Measurements from ENCODE around the gene SNPH. TPM values are rescaled to one million over a fixed set of nuclear protein-coding genes. Genes with fewer than 3 reads are reported as not detected.

SNPH gene
- total and polyA plus RNA-seq, 4 donors = 0.04 to 0.50 (median 0.21) TPM

DNA sequence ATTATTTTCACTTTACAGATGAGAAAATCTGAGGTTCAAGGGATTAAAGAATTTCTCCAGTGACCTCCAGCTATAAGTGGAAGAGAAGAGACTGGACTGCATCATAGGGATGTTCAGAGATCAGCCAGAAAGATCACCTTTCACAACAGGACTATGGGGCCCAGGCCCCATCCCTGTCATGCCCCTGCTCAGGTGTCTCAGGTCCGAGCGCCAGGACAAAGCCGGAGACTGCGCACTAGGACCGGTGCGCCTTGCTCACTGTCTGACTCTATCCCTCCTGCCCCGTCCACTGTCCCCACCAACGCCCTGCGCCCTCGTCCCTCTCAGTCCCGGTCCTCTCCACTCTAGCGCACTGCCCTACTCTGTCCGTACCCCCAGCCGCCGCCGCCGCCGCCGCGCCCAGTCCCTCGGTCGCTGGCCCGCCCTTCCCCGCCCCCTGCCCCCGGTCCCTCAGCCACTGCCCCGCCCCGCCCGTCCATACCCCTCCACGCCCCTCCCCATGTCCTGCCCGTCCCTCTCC lies 40.8 kb upstream of the SNPH start:
- H3K27me3 ChIP-seq (ENCODE audit: control insufficient read depth in 4 of 4, insufficient read depth in 4 of 4, low read length in 3 of 4) = peaks cover 0 to 8% (median 0%) of the 10 kb centered on the region in 4 donors
- WGBS = 4% methylated on average over 30 of the region's 30 CpGs
- no peaks in the 10 kb centered on the region for H3K9me3 ChIP-seq (ENCODE audit: control insufficient read depth in 4 of 4, low read length in 3 of 4)
- DNase-seq (ENCODE audit: low spot score) = no peak
- no peaks in the 10 kb centered on the region for H3K36me3 ChIP-seq (ENCODE audit: control insufficient read depth in 4 of 4, insufficient read depth in 3 of 4, low read depth in 1 of 4, low read length in 3 of 4)
- no peak overlapping the region for H3K27ac ChIP-seq (ENCODE audit: low read depth in 1 of 2, low read length in 2 of 2)
- H3K4me1 ChIP-seq (ENCODE audit: control insufficient read depth in 4 of 4, insufficient read depth in 4 of 4, low read length in 3 of 4) = peaks cover 3 to 10% (median 7%) of the 10 kb centered on the region in 4 donors
- TF ChIP-seq FOXA1 (IDR thresholded peaks at IDR 0.05) (no peak), JUND (IDR thresholded peaks at IDR 0.05) (no peak), RAD21 (IDR thresholded peaks at IDR 0.05) (no peak), GABPA (IDR thresholded peaks at IDR 0.05 in 1 of 2, conservative IDR thresholded peaks at IDR 0.05 in 1 of 2) (no peak), FOXA2 (IDR thresholded peaks at IDR 0.05) (no peak), TAF1 (conservative IDR thresholded peaks at IDR 0.05) (no peak), HNF4A (conservative IDR thresholded peaks at IDR 0.05) (no peak)
- TF ChIP-seq, protein P1, sequence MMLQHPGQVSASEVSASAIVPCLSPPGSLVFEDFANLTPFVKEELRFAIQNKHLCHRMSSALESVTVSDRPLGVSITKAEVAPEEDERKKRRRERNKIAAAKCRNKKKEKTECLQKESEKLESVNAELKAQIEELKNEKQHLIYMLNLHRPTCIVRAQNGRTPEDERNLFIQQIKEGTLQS (IDR thresholded peaks at IDR 0.05) = no peak
- TF ChIP-seq, protein P2, sequence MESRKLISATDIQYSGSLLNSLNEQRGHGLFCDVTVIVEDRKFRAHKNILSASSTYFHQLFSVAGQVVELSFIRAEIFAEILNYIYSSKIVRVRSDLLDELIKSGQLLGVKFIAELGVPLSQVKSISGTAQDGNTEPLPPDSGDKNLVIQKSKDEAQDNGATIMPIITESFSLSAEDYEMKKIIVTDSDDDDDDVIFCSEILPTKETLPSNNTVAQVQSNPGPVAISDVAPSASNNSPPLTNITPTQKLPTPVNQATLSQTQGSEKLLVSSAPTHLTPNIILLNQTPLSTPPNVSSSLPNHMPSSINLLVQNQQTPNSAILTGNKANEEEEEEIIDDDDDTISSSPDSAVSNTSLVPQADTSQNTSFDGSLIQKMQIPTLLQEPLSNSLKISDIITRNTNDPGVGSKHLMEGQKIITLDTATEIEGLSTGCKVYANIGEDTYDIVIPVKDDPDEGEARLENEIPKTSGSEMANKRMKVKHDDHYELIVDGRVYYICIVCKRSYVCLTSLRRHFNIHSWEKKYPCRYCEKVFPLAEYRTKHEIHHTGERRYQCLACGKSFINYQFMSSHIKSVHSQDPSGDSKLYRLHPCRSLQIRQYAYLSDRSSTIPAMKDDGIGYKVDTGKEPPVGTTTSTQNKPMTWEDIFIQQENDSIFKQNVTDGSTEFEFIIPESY (IDR thresholded peaks at IDR 0.05) = no peak
- TF ChIP-seq, protein P3, sequence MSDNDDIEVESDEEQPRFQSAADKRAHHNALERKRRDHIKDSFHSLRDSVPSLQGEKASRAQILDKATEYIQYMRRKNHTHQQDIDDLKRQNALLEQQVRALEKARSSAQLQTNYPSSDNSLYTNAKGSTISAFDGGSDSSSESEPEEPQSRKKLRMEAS (IDR thresholded peaks at IDR 0.05) = no peak
- H3K4me3 ChIP-seq (ENCODE audit: low read depth in 1 of 3, low read length in 3 of 3) = peak overlapping the region in 2 of 3 donors; percentile 19 to 74
- H3K9ac ChIP-seq (ENCODE audit: low read depth in 1 of 2, low read length in 2 of 2) = no peak overlapping the region

DNA sequence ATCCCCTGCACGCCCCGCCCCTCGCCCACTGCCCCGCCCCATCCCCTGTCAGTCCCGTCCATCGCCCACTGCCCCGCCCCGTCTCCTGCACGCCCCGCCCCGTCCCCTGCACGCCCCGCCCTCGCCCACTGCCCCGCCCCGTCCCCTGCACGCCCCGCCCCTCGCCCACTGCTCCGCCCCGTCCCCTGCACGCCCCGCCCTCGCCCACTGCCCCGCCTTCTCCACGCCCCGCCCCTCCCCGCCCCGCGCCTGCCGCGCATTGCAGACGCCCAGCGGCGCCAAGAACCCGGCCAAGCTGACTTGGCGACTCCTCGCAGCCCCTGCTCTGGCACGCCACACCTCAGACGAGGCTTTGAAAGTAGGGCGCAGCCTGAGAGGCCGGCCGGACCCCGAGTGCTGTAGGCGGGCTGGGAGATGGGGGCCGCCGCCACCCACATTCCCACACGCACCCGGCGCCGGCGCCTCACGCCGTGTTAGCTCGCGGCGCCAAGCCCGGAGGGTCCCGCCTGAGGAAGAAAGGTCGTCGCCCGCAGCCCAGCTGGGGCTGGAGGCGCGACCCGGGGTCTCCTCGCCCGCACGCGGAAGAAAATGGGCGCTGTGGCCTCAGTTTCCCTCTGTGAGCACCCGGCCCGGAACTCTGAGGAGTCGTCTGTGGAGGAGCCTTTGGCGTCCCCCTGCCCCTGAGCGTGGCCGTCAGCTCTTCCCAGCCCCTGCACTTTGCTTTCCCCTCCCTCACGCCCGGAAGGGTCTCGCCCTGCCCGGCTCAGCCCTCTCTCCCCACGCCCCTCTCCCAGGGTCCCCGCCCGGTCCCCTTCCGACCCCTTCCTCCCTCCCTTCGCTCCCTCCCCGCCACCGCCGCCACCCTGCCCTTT lies 40.1 kb upstream of the SNPH start, which contains the start of gene RAD21L1:
Gene RAD21L1, plus strand, starts transcription at position 262 of the 872 bp plus-strand sequence. CDS start 2,410 bp downstream, outside the sequence.
- peaks cover 3 to 10% (median 7%) of the 10 kb centered on the region in 4 donors for H3K4me1 ChIP-seq (ENCODE audit: control insufficient read depth in 4 of 4, insufficient read depth in 4 of 4, low read length in 3 of 4)
- WGBS = 3% methylated on average over 88 of the region's 88 CpGs
- no peaks in the 10 kb centered on the region for H3K9me3 ChIP-seq (ENCODE audit: control insufficient read depth in 4 of 4, low read length in 3 of 4)
- no peak within 1 kb of the TSS for H3K27ac ChIP-seq (ENCODE audit: low read depth in 1 of 2, low read length in 2 of 2)
- H3K4me3 ChIP-seq (ENCODE audit: low read depth in 1 of 3, low read length in 3 of 3) = peak within 1 kb of the TSS; percentile 46 to 74 (median 69)
- peaks cover 0 to 8% (median 0%) of the 10 kb centered on the region in 4 donors for H3K27me3 ChIP-seq (ENCODE audit: control insufficient read depth in 4 of 4, insufficient read depth in 4 of 4, low read length in 3 of 4)
- no peak within 1 kb of the TSS for H3K9ac ChIP-seq (ENCODE audit: low read depth in 1 of 2, low read length in 2 of 2)
- no peak for TF ChIP-seq JUND (IDR thresholded peaks at IDR 0.05)
- TF ChIP-seq, protein P1 (IDR thresholded peaks at IDR 0.05) = no peak
- TF ChIP-seq, protein P3 (IDR thresholded peaks at IDR 0.05) = no peak
- TF ChIP-seq HNF4G (IDR thresholded peaks at IDR 0.05) = no peak
- TF ChIP-seq RXRA (IDR thresholded peaks at IDR 0.05) = no peak
- no peak for TF ChIP-seq RAD21 (IDR thresholded peaks at IDR 0.05)
- TF ChIP-seq, protein P2 (IDR thresholded peaks at IDR 0.05) = no peak
- no peak for TF ChIP-seq YY1 (IDR thresholded peaks at IDR 0.05)
- no peak for TF ChIP-seq SP1 (IDR thresholded peaks at IDR 0.05)
- TF ChIP-seq TAF1 (conservative IDR thresholded peaks at IDR 0.05) = no peak
- no peak for TF ChIP-seq GABPA (IDR thresholded peaks at IDR 0.05 in 1 of 2, conservative IDR thresholded peaks at IDR 0.05 in 1 of 2)
- TF ChIP-seq FOXA2 (IDR thresholded peaks at IDR 0.05) = no peak
- TF ChIP-seq EGR1 (IDR thresholded peaks at IDR 0.05; ENCODE audit: low read depth in 2 of 2) = no peak
- no peak for TF ChIP-seq HNF4A (conservative IDR thresholded peaks at IDR 0.05)
- TF ChIP-seq, protein P4, sequence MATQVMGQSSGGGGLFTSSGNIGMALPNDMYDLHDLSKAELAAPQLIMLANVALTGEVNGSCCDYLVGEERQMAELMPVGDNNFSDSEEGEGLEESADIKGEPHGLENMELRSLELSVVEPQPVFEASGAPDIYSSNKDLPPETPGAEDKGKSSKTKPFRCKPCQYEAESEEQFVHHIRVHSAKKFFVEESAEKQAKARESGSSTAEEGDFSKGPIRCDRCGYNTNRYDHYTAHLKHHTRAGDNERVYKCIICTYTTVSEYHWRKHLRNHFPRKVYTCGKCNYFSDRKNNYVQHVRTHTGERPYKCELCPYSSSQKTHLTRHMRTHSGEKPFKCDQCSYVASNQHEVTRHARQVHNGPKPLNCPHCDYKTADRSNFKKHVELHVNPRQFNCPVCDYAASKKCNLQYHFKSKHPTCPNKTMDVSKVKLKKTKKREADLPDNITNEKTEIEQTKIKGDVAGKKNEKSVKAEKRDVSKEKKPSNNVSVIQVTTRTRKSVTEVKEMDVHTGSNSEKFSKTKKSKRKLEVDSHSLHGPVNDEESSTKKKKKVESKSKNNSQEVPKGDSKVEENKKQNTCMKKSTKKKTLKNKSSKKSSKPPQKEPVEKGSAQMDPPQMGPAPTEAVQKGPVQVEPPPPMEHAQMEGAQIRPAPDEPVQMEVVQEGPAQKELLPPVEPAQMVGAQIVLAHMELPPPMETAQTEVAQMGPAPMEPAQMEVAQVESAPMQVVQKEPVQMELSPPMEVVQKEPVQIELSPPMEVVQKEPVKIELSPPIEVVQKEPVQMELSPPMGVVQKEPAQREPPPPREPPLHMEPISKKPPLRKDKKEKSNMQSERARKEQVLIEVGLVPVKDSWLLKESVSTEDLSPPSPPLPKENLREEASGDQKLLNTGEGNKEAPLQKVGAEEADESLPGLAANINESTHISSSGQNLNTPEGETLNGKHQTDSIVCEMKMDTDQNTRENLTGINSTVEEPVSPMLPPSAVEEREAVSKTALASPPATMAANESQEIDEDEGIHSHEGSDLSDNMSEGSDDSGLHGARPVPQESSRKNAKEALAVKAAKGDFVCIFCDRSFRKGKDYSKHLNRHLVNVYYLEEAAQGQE (IDR thresholded peaks at IDR 0.05) = no peak
- peak; percentile 93 for DNase-seq (ENCODE audit: low spot score)
- H3K36me3 ChIP-seq (ENCODE audit: control insufficient read depth in 4 of 4, insufficient read depth in 3 of 4, low read depth in 1 of 4, low read length in 3 of 4) = no peaks in the 10 kb centered on the region

All from liver (tissue), 9 donors.